NCI-H2171 treated with DMSO at 0.1 percent for 48 hours (cell line): ENCODE results near the gene LZTS2.

ENCODE experiments used
- DNase-seq: peaks from one replicate; lab custom pipeline; 2025; lab: John Stamatoyannopoulos, UW

LZTS2 gene

DNA sequence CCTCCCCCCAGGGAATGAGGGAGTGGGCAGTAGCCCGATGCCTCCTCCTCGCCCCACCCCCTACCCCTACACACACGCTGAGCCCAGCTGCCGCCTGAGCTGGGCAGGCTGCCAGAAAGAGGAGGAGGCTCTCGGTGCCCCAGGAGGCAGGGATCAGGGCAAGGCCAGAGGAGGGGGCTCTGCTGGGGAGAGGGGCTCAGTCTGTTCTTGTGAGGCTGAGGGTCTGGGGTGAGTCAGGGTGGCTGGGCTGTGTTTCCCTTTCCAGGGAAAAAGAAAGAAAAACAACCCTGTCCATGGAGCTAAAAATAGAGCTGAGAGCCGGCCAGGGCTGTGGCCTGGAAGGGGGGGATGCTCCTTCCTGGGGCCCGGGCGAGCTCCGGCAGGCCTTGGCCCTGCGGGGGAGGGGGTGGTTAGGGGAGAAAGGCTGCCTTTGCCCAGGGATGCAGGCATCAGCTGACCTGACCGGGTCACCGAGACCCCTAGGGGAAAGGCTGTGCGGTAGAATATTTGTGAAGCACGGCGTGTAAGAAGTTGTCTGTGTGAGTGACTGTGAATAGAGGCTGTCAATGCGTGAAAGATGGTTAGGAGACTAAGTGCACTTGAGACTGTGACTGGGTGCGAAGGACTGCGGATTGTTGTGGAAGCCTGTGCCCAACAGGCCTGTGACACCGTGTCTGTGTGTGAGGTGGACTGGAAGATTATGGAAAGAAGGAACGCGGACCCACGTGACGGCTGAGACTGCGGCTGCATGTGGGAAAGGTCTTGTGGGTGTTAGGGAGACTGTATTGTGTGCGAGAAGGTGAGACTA is 1.2 kb upstream of the LZTS2 start:
- peak; percentile 83 for DNase-seq

DNA sequence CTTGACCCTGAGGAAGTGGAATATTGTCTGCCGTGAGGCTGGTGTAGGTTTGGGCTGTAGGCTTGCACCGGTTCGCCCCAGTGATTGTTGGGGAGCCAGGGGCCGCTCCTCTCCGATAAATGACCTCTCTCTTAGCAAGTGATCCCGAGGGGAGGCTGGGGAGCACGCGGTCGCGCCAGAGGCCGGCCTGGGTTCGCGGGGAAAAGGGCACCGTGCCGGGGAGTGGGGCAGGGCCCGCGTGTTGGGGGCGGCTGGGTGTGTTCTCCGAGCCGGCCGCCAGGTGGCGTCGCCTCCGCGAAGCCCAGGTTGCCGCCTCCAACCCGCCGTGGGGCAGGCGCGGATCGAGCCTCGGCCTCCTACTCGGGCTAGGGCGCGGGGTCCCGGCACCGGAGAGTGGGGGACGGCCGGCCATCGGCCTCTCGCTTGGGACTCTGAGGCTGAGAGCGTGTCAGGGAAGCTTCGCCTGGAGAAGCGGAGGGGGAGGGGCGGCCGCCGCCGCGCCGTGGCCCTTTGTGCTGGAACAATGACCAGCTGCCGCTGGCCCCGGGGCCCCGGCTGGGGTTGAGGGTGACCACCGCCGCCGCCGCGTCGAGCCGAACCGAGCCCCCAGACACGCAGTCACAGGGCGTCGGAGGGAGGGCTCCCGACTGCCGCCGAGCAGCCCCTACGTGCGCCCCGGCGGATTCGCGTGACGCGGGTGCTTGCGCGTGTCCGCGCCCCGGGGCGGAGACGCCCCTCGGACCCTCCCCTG is 442 bp upstream of the LZTS2 start:
- peak; percentile 27 for DNase-seq

DNA sequence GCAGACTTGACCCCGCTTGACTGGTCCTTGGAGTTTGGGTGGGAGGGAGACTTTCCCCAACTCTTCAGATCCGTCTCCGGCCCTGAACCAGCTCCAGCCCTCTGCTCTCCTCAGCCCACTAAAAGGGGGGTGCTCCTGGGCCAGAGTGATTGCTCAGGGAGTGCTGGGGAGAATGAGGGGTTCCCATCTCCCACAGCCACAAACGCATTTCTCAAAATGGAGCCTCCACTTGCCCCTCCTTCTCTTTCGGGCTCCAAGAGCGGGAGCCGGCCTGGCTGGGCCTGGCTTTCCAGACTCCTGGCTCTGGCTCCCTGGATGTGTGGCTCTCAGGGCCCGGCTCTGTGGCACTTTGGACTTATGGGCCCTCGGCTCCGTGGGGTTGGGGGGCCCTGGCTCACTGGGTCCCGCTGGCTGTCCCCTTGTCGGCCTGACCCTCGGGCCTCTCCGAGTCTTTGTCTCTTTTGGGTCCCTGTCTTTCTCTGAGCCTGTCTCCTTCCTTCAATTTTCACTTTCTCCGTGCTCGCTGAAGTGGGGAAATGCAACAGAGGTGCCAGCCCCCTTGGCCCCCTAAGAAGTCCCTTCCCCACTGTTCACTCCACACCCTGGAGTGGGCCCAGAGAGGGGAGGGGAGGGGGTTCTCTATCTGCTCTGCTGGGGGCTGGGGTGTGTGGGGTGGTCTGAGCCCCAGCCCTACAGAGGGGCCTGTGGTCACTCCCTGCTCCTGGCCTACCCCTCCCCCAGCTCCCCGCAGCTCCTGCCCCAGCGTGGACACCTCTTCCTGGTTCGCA is 713 bp downstream of the LZTS2 start:
- no peak for DNase-seq

DNA sequence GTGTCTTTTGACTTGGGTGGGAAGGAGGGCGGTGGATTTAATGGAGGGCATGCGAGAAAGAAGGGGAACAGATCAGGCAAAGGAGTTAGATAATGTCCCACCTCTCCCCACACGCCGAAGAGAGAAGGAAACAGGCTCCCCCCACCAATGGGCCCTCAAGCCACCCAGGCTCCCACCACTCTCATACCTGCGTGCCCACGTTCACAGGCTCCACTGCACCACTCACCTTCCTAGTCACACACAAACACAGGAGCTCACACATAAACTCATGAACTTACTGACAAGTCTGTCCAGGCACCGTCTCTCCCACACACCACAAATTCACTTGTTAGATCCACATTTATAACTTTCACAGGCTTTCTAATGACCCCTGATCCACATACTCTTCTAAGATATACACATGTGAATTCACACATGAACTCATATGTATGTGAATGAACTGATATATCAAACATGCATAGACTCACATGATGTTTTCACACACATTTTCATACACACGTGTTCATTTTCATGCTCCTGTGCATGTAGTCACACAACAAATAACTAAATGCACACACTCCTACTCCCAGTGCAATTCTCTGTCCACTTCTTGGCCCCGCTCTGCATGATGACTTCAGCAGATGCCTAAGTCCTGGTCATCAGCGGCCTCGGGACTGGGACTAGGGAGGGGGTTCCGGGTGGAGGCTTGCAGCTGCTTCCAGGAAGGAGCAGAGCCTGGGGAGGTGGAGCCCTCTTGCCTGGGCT is 1.5 kb downstream of the LZTS2 start:
- DNase-seq, result no peak

DNA sequence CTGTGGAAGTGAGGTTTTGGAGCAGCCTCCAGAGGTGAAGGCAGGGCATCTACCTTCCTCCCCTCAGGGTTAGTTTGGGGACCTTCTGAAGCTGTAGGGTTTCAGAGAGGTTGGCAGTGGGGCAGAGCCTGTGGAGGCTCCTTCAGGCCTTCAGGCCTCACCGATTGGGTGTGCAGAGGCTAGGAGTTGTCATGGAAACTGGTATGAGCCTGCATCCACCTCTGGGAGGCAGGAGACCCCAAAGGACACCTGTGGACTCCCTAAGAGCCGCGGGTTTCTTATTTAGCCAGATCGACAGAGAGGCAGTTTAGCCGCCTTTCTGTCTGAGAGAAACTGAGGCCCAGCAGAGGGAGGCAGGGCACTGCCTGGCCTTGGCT is 2.0 kb downstream of the LZTS2 start:
- no peak for DNase-seq

DNA sequence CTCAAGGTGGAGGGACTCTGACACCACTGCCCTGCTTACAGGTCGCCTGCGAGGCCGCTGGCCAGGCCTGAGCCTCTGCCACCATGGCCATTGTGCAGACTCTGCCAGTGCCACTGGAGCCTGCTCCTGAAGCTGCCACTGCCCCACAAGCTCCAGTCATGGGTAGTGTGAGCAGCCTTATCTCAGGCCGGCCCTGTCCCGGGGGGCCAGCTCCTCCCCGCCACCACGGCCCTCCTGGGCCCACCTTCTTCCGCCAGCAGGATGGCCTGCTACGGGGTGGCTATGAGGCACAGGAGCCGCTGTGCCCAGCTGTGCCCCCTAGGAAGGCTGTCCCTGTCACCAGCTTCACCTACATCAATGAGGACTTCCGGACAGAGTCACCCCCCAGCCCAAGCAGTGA is 2.8 kb downstream of the LZTS2 start:
- no peak for DNase-seq

DNA sequence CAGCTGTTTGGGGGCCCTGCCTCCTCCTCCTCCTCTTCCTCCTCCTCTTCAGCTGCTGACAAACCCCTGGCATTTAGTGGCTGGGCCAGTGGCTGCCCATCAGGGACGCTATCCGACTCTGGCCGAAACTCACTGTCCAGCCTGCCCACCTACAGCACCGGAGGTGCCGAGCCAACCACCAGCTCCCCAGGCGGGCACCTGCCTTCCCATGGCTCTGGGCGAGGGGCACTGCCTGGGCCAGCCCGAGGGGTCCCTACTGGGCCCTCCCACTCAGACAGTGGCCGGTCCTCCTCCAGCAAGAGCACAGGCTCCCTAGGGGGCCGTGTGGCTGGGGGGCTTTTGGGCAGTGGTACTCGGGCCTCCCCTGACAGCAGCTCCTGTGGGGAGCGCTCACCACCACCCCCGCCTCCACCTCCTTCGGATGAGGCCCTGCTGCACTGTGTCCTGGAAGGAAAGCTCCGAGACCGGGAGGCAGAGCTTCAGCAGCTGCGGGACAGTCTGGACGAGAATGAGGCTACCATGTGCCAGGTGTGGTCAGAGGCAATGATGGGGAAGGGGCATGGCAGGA is 4.1 kb downstream of the LZTS2 start:
- no peak for DNase-seq

DNA sequence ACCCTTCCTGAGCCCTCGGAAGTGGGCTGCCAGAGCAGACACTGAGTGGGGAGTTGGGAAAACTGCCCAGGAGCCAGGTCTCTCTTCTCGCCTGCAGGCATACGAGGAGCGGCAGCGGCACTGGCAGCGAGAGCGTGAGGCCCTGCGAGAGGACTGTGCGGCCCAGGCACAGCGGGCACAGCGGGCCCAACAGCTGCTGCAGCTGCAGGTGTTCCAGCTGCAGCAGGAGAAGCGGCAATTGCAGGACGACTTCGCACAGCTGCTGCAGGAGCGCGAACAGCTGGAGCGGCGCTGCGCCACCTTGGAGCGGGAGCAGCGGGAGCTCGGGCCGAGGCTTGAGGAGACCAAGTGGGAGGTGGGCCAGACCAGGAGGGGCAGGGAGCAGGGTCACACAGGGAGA is 5.8 kb downstream of the LZTS2 start:
- no peak for DNase-seq

DNA sequence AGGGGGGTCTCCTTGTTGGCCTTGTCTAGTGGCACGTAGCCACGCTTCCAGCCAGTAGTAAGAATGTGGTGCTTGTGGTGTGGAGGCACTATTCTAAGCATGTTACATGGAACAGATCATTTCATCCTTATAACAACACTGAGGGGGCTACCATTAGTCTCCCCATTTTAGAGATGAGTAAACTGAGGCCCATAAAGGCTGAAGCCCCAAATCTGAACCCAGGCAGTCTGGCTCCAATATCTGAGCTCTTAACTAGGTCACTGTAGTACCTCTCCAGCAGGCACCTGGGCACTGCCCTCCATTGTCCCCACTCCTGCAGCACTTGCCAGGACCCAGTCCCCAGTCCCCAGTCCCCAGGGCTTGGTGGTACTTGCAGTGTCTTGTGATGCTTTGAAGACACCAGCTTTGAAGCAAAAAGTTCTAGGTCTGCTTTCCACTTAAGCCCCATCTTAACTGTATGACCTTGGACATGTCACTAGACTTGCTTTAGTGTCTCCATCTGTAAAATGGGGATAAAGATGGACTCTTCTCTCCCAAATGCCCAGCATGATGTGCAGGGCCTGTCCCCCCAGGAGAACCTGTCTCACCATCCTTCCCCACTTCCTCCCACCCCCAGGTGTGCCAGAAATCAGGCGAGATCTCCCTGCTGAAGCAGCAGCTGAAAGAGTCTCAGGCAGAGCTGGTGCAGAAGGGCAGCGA is 6.4 kb downstream of the LZTS2 start:
- DNase-seq, result no peak

DNA sequence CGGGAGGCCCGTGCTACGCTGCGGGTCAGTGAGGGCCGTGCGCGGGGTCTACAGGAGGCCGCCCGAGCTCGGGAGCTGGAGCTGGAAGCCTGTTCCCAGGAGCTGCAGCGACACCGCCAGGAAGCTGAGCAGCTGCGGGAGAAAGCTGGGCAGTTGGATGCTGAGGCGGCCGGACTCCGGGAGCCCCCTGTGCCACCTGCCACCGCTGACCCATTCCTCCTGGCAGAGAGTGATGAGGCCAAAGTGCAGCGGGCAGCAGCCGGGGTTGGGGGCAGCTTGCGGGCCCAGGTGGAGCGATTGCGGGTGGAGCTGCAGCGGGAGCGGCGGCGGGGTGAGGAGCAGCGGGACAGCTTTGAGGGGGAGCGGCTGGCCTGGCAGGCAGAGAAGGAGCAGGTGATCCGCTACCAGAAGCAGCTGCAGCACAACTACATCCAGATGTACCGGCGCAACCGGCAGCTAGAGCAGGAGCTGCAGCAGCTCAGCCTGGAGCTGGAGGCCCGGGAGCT is 7.0 kb downstream of the LZTS2 start:
- no peak for DNase-seq

DNA sequence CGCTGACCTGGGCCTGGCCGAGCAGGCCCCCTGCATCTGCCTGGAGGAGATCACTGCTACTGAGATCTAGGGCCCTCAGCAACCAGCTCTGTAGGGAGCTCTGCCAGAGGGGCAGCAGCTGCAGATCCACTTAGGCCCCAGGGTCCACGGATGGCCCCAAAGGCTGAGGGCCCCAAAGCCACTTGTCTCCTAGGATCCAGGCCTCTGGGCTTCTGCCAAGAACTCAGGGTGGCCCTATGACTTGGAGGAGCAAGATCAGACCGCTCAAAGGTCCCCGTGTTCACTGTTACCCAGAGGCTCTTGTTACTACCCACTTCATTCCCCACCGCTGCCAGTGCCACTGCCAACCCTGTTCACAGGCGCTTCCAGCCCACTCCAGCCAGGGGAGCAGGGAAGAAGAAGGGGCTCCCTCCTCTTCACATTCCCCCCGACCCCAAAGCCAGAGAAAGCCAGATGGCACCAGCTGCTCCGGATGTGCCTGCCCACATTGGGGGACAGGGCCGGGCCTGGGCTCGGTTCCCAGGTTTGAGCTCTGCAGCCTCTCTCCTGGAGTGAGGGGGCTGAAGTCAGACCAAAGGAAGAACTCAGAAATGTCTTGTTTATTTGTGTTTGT is 7.6 kb downstream of the LZTS2 start:
- DNase-seq, result no peak

DNA sequence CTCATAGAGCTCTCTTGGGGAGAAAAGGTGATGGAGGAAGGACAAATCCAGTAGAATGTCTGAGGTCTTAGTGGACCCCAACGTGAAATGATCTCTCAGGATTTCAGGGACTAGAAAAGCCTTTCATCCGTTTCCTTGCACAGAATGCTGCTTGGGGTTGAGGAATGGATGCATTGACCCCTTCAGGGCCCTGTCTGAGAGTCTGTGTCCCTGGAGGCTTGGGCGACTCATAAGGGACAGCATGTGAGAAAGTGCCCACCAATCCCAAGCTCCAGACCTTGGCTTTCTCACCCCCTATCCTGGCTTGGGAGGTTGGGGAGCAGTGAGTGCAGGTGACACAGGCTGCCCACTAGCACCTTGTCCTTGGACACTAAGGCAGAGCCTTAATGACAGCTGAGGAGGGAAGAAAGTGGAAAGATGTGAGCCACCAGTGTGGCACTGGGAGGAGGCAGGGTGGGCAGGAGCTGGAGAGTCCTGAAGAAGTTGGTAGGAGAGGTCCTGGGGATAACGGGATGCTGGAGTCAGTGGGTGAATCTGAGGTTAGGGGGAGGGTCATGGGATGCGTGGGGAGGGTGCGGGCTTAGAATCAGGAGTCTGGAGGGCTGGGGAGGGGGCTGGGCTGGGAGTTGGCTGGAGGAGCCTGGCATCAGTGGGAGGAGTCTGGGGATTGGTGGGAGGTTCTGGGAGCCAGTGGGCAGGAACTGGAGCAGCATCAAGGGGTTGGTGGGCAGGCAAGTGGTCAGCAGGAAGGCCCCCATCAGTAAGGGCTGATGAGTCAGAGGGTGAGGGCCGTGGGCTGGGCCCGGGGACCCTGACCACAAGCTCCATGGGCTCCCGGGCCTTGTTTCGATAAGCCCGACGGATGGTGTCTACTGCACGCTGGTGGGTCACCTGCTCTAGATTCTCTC is 8.6 kb downstream of the LZTS2 start:
- no peak for DNase-seq

DNA sequence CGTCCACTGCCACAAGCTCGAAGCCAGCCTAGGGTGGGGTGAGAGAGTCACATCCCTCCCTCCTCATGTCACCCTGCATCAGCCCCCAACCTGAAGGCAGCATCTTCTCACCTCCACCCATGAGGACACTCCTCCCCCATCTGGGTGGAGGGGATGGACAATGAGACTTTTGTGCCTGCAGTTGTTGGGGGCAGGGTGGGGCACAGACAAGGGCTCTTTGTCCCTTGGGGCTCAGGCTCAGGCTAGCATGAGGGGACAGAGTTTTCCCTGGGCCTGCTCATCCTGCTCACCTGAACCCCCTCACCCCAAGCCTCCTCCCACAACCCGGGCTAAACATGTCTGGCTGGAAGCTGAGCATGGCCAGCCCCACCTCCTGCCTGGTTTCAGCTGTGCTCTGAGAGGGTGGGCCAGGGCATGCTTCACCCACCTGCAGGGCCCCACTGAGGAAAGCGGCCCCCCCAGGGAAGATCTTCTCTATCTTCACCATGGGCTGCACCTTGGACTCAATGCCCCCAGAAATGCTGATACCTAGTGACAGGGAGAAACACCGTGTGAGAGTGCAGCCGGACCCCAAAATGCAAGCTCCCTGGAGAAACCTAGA is 9.3 kb downstream of the LZTS2 start:
- no peak for DNase-seq

DNA sequence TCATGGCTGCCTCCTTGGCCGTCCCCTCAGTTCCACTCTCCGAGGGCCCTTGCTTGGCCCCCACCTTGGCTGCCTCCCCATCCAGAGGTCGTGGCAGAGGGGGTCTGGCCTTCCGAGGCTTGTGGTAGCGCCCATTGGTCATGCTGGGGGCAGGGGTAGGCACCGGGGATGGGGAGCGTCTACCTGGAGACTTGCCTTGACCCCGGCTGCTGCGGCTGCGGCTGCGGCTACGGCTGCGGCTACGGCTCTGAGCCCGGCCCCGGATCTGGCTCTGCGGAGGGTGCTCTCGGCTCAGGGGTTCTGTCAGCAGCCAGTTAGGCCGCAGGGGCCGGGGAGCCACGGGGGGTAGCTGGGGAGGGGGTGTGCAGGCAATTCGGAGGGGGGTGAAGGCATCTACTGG is 10.7 kb downstream of the LZTS2 start:
- no peak for DNase-seq

DNA sequence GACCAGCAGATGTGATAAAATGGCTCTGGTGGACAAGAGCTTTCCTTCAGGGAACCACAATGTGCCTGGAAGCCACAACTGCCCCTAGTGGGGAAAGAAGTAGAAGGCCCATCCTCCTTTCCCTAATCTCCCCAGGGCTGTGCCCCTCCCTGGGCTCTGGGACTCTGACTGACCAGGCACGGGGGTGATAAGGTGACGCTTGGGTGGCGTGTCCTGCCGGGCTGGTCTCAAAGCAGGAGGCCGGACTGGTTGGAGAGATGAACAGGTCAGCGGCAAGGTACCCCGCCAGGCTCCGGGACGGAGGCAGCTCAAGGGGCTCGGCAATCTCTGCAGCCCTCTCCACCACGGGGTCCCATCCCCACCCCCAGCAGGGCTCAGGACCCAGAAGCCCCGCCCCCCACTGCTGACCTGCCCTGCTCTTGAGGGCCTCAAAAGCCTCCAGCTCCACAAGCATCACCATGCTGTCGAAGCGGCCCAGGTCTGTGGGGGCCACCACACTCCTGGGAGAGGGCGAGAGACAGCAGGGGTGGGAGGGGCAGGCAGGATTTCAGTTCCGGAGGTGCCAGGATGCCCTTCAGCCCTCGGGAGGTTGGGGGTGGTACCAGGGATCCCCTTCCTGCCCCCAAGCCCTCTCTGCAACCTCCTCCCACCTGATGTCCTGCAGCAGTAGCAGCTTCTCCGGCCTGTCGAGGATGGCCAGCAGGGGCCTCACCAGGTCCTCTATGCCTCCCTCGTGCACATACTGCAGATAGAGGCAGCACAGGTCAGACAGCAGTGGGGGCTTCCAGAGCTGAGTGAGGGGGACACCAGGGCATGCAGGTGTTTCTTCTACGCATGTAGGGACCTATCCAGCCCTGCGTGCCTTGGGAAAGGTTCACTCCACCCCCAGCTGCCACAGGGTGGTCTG is 12.2 kb downstream of the LZTS2 start:
- no peak for DNase-seq

DNA sequence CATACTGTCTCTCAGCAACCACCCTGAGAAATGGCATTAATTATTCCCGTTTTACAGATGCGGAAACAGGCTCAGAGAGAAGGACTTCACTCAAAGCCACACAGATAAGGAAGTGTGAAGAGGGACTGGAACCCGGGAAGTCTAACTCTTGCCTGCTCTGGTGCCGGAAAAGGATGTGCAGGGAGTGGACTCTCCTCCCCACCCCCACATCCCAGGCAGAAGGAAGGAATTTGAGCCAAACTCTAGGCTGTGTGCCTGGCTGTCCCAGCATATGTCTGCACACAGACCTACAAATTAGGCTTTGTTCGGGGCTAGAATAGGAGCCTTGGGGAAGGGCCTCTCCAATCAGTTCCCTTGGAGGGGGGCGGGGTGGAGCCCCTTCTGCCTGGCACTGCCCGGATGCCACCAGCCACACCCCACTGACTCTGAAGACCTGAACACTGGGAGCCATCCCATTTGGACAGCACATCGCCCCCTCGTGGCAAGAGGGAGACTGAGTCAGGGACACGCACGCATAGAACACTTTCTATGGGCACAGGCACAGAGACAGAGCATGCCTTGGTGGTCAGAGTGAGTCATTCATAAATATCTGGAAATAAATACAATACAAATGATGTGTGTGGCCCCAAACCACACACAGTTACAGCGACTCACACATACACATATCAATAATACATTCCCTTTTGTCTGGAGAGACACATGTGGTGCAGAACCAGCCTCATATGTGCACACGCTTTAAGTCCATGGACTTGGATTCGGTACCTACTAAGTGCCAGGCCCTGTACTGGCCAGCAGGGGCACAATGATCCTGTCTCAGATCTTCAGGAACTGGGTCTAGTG is 13.1 kb downstream of the LZTS2 start:
- peak; percentile 50 for DNase-seq

DNA sequence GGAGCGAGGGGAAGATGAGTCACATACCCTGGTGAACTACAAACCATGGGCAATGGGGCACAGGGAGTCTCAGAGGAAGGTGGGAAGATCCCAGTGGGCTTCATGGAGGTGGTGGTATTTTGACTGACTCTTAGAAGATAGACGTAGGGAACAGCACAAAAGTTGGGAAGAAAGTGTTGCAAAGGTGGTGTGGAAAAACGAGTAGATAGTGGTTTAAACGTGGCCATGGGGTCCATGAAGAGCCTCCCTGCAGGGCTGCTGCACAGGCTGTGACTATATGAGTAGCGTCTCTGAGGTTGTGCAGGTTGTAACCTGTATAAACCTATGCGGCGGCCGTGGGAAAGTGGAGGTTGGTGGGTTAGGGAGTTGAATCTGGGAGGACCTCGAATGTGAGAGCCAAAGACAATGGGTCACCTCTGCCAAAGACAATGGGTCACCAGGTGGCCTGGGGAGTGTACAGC is 13.8 kb downstream of the LZTS2 start:
- DNase-seq, result no peak
